ENCODE results near the gene LETM1.

LETM1 gene

GRCh38 chr4:1795299-1796195 lies 60.4 kb downstream of the LETM1 start:
- no peak for DNase-seq (ENCODE audit: low read depth in 2 of 2)

- DNase-seq (ENCODE audit: low read depth in 2 of 2) = no peak
Measured at GRCh38 chr4:1794809-1795298, 61.1 kb downstream of the LETM1 start.

- DNase-seq (ENCODE audit: low read depth in 2 of 2) = no peak
Measured at GRCh38 chr4:1793940-1794808, 61.8 kb downstream of the LETM1 start.

GRCh38 chr4:1793496-1793840 lies 62.5 kb downstream of the LETM1 start:
- peak; percentile 7 to 29 for DNase-seq (ENCODE audit: low read depth in 2 of 2)

- peak; percentile 15 to 52 for DNase-seq (ENCODE audit: low read depth in 2 of 2)
Measured at GRCh38 chr4:1792832-1793495, 63.0 kb downstream of the LETM1 start, which contains the start of gene FGFR3. FGFR3 (plus strand) TSS chr4:1793293; CDS start chr4:1793935, 642 bp downstream.

GRCh38 chr4:1792158-1792831 lies 63.7 kb downstream of the LETM1 start:
- no peak for DNase-seq (ENCODE audit: low read depth in 2 of 2)

GRCh38 chr4:1790005-1790404 lies 66.0 kb downstream of the LETM1 start:
- no peak for DNase-seq (ENCODE audit: low read depth in 2 of 2)

- DNase-seq (ENCODE audit: low read depth in 2 of 2) = no peak
Measured at GRCh38 chr4:1789552-1789951, 66.4 kb downstream of the LETM1 start.

GRCh38 chr4:1788254-1788973 lies 67.5 kb downstream of the LETM1 start:
- DNase-seq (ENCODE audit: low read depth in 2 of 2) = no peak

- DNase-seq (ENCODE audit: low read depth in 2 of 2) = no peak
Measured at GRCh38 chr4:1787411-1788077, 68.4 kb downstream of the LETM1 start.

GRCh38 chr4:1786544-1787362 lies 69.2 kb downstream of the LETM1 start:
- no peak for DNase-seq (ENCODE audit: low read depth in 2 of 2)

GRCh38 chr4:1785592-1785991 lies 70.4 kb downstream of the LETM1 start:
- no peak for DNase-seq (ENCODE audit: low read depth in 2 of 2)

GRCh38 chr4:1784789-1785591 lies 71.0 kb downstream of the LETM1 start:
- DNase-seq (ENCODE audit: low read depth in 2 of 2) = no peak

GRCh38 chr4:1784395-1784788 lies 71.6 kb downstream of the LETM1 start:
- no peak for DNase-seq (ENCODE audit: low read depth in 2 of 2)

GRCh38 chr4:1783970-1784369 lies 72.0 kb downstream of the LETM1 start:
- DNase-seq (ENCODE audit: low read depth in 2 of 2) = no peak

GRCh38 chr4:1783015-1783414 lies 72.9 kb downstream of the LETM1 start:
- no peak for DNase-seq (ENCODE audit: low read depth in 2 of 2)

GRCh38 chr4:1780435-1780834 lies 75.5 kb downstream of the LETM1 start:
- DNase-seq (ENCODE audit: low read depth in 2 of 2) = no peak

GRCh38 chr4:1779588-1780382 lies 76.2 kb downstream of the LETM1 start:
- no peak for DNase-seq (ENCODE audit: low read depth in 2 of 2)
